Activated naive CD8-positive, alpha-beta T cell (primary cell): ENCODE results near the gene TPST1.
"Not testable (repeated sequence)": the region's sequence is repeated elsewhere in the genome, so short reads cannot be mapped to it uniquely, and the experiment has no call there.

Experiments used
- H3K27ac Mint-ChIP-seq: one replicate; pipeline ENCODE4 v1.8.0; 2021; ENCODE audit warnings: mixed read lengths
- H3K27me3 Mint-ChIP-seq: one replicate; pipeline ENCODE4 v1.8.0; 2021; ENCODE audit warnings: mixed read lengths
- H3K36me3 Mint-ChIP-seq: one replicate; pipeline ENCODE4 v1.8.0; 2021; ENCODE audit warnings: mixed read lengths
- H3K4me1 Mint-ChIP-seq: one replicate; pipeline ENCODE4 v1.8.0; 2021; ENCODE audit warnings: low read depth, mixed read lengths
- H3K4me3 Mint-ChIP-seq: one replicate; pipeline ENCODE4 v1.8.0; 2021; ENCODE audit warnings: mild to moderate bottlenecking, mixed read lengths
- H3K9me3 Mint-ChIP-seq: one replicate; pipeline ENCODE4 v1.8.0; 2021; ENCODE audit warnings: low read depth, mixed read lengths

TPST1 gene

GRCh38 chr7:66377045-66377444 is 171.9 kb downstream of the TPST1 start:
- Mint-ChIP-seq H3K36me3 (peaks cover 28% of the 10 kb centered on the region), H3K27ac (no peak overlapping the region), H3K27me3 (no peaks in the 10 kb centered on the region), H3K4me3 (no peak overlapping the region), H3K9me3 (no peaks in the 10 kb centered on the region), H3K4me1 (no peaks in the 10 kb centered on the region)

DNA sequence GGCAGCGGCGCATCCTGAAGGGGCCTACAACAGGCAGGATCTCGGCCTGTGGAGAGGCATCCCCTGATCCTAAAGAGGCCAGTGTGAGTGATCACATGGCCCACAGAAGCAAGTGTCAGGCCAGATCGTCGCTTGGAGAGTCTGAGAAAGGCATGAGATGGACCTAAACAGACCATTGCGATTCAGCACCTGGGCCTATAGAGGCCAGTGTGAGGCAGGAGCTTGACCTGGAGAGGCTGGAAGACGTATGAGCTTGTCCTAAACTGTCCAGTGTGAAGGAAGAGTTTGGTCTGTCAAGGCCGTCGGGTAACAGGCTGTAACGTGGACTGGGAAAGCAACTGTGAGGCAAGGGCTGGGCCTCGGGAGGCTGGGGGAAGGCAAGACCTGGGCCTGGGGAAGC is 172.6 kb downstream of the TPST1 start:
- Mint-ChIP-seq H3K4me3 (no peak overlapping the region), H3K4me1 (no peaks in the 10 kb centered on the region), H3K9me3 (no peaks in the 10 kb centered on the region), H3K27ac (no peak overlapping the region), H3K36me3 (peaks cover 31% of the 10 kb centered on the region), H3K27me3 (no peaks in the 10 kb centered on the region)

DNA sequence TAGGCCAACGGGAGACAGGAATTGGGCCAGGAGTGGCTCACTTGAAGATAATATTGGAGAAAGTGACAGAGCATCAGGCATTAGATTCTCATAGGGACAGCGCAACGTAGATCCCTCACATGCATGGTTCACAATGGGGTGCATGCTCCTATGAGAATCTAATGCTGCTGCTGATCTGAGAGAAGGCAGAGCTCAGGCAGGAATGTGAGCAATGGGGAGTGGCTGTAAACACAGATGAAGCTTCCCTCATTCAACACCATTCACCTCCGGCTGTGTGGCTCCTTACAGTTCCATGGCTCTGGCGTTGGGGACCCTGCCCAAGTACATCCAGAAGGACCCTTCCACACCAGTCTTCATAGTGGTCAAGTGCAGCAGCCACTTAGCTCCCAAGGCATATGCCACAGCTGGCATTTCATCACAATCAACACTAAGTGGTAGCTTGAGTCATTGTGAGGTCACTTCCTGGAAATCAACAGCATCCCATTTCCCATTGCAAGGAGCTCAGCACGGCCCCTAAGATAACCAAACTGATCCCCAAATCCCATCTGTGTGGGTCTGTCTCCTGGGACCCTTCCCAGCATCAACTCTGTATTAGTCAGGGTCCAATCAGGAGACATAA is 174.5 kb downstream of the TPST1 start:
- no peak overlapping the region for H3K27ac Mint-ChIP-seq

DNA sequence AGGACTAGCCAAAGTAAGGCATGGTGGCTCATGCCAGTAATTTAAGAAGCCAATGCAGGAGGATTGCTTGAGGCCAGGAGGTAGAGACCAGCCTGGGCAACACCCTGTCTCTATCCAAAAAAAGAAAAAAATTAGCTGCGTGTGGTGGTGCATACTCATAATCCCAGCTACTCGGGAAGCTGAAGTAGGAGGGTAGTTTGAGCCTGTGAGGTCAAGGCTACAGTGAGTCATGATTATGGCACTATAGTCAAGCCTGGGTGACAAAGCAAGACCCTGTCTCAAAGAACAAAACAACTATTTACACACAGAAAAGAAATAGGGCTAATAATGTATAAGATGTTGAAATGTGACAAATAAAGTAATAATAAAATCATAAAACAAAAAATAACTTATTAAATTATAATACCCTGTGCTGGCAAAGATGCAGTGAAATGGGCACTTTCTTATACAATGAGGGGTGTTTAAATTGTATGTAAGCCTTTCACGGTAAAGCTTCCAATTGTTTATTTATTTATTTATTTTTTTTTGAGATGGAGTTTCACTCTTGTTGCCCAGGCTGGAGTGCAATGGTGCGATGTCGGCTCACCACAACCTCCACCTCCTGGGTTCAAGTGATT is 175.2 kb downstream of the TPST1 start:
- H3K4me3 Mint-ChIP-seq = no peak overlapping the region
- no peak overlapping the region for H3K27ac Mint-ChIP-seq
- peaks cover 1% of the 10 kb centered on the region for H3K4me1 Mint-ChIP-seq

More for the DNA sequence above, 174.5 kb downstream of the TPST1 start:
- H3K36me3 Mint-ChIP-seq = peaks cover 29% of the 10 kb centered on the region
- no peaks in the 10 kb centered on the region for H3K9me3 Mint-ChIP-seq
- no peaks in the 10 kb centered on the region for H3K4me1 Mint-ChIP-seq
- no peak overlapping the region for H3K4me3 Mint-ChIP-seq
- no peaks in the 10 kb centered on the region for H3K27me3 Mint-ChIP-seq

GRCh38 chr7:66382182-66382923 is 177.2 kb downstream of the TPST1 start:
- peaks cover 26% of the 10 kb centered on the region for H3K36me3 Mint-ChIP-seq
- not testable (repeated sequence) for H3K27me3 Mint-ChIP-seq, H3K4me3 Mint-ChIP-seq, H3K9me3 Mint-ChIP-seq, H3K4me1 Mint-ChIP-seq, H3K27ac Mint-ChIP-seq

More for the DNA sequence above, 175.2 kb downstream of the TPST1 start:
- H3K9me3 Mint-ChIP-seq = no peaks in the 10 kb centered on the region
- no peaks in the 10 kb centered on the region for H3K27me3 Mint-ChIP-seq
- peaks cover 29% of the 10 kb centered on the region for H3K36me3 Mint-ChIP-seq

GRCh38 chr7:66385191-66385905 is 180.2 kb downstream of the TPST1 start:
- H3K36me3 Mint-ChIP-seq, H3K9me3 Mint-ChIP-seq, H3K27me3 Mint-ChIP-seq, H3K4me1 Mint-ChIP-seq, H3K4me3 Mint-ChIP-seq, H3K27ac Mint-ChIP-seq: not testable (repeated sequence)

- not testable (repeated sequence) for H3K4me3 Mint-ChIP-seq, H3K4me1 Mint-ChIP-seq, H3K9me3 Mint-ChIP-seq, H3K27me3 Mint-ChIP-seq, H3K27ac Mint-ChIP-seq
- H3K36me3 Mint-ChIP-seq = peaks cover 15% of the 10 kb centered on the region
Observed at GRCh38 chr7:66395128-66395571, 190.0 kb downstream of the TPST1 start.

DNA sequence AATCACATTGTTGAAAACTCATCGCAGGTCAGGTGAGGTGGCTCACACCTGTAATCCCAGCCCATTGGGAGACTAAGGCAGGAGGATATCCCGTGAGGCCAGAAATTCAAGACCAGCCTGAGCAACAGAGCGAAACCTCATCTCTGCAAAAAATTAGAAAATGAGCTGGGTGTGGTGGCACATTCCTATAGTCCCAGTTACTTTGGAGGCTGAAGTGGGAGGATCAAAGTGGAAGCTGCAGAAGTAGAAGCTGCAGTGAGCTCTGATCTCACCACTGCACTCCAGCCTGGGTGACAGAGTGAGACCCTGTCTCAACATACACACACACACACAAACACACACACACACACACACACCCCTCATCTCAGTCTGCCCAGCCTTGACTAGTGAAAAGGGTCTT is 190.9 kb downstream of the TPST1 start:
- peaks cover 15% of the 10 kb centered on the region for H3K36me3 Mint-ChIP-seq
- H3K27ac Mint-ChIP-seq, H3K9me3 Mint-ChIP-seq, H3K4me1 Mint-ChIP-seq, H3K4me3 Mint-ChIP-seq, H3K27me3 Mint-ChIP-seq: not testable (repeated sequence)

GRCh38 chr7:66398841-66399240 is 193.7 kb downstream of the TPST1 start:
- not testable (repeated sequence) for H3K27ac Mint-ChIP-seq, H3K9me3 Mint-ChIP-seq, H3K27me3 Mint-ChIP-seq, H3K4me3 Mint-ChIP-seq, H3K4me1 Mint-ChIP-seq
- H3K36me3 Mint-ChIP-seq = peaks cover 23% of the 10 kb centered on the region

DNA sequence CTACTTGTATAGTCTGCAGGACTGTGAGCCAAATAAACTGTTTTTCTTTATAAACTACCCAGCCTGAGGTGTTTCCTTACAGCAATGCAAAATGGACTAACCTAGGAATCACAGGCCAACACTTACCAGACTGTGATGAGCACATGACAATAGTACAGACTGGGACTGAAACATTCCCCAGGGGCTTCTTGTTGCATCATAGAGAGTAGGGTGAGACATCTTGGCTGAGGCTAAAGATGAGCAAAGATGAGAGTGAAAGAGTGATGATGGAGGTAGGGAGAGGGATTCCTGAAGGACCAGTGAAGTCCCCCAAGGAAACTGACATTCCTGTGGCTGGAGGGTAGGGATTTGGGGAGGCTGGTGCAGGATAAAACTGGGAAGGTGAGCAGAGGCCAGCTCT is 194.4 kb downstream of the TPST1 start:
- H3K9me3 Mint-ChIP-seq = peaks cover 5% of the 10 kb centered on the region
- H3K27me3 Mint-ChIP-seq = no peaks in the 10 kb centered on the region
- peaks cover 23% of the 10 kb centered on the region for H3K36me3 Mint-ChIP-seq
- no peaks in the 10 kb centered on the region for H3K4me1 Mint-ChIP-seq
- H3K4me3 Mint-ChIP-seq = no peak overlapping the region
- H3K27ac Mint-ChIP-seq = no peak overlapping the region

GRCh38 chr7:66400400-66400799 is 195.3 kb downstream of the TPST1 start:
- Mint-ChIP-seq H3K4me1 (no peaks in the 10 kb centered on the region), H3K36me3 (peaks cover 20% of the 10 kb centered on the region), H3K27ac (no peak overlapping the region), H3K9me3 (peaks cover 5% of the 10 kb centered on the region), H3K4me3 (no peak overlapping the region), H3K27me3 (no peaks in the 10 kb centered on the region)

DNA sequence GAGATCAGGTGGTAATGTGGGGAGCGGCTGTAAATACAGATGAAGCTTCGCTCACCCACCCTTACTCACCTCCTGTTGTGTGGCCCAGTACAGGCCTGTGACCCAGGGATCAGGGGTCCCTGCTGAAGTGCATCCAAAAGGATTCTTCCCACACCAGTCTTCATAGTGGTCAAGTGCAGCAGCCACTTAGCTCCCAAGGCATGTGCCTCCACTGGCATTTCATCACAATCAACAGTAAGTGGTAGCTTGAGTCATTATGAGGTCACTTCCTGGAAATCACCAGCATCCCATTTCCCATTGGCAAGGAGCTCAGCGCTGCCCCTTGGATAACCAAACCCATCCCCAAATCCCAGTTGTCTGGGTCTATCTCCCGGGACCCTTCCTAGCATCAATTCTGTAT is 196.0 kb downstream of the TPST1 start:
- not testable (repeated sequence) for H3K9me3 Mint-ChIP-seq, H3K27ac Mint-ChIP-seq, H3K4me3 Mint-ChIP-seq, H3K4me1 Mint-ChIP-seq, H3K27me3 Mint-ChIP-seq
- H3K36me3 Mint-ChIP-seq = peaks cover 20% of the 10 kb centered on the region

DNA sequence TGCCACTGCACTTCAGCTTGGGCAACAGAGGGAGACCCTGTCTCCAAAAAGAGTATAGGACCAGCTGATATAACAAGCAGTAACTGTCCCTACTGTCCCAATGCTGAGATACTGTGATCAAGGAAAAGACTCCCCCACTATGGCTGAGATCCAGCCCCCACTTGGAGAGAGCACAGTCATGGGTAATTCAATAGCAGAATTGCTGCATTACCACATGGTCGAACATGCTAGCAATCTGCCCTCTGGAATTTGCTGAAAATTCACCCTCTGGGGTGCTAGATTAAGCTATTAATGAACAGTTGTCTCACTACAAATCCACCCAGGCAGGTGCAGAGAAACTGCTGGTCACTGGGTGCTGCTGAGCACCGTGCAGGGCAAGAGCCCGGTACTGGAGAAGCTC is 196.8 kb downstream of the TPST1 start:
- H3K36me3 Mint-ChIP-seq = peaks cover 20% of the 10 kb centered on the region
- H3K4me3 Mint-ChIP-seq, H3K27ac Mint-ChIP-seq, H3K27me3 Mint-ChIP-seq, H3K4me1 Mint-ChIP-seq, H3K9me3 Mint-ChIP-seq: not testable (repeated sequence)

- no peak overlapping the region for H3K27ac Mint-ChIP-seq
- no peaks in the 10 kb centered on the region for H3K4me1 Mint-ChIP-seq
- no peak overlapping the region for H3K4me3 Mint-ChIP-seq
- H3K36me3 Mint-ChIP-seq = peaks cover 18% of the 10 kb centered on the region
- no peaks in the 10 kb centered on the region for H3K27me3 Mint-ChIP-seq
- H3K9me3 Mint-ChIP-seq = peaks cover 5% of the 10 kb centered on the region
Observed at GRCh38 chr7:66403564-66403963, 198.4 kb downstream of the TPST1 start.

GRCh38 chr7:66409493-66409892 is 204.4 kb downstream of the TPST1 start:
- Mint-ChIP-seq H3K4me3 (no peak overlapping the region), H3K36me3 (no peaks in the 10 kb centered on the region), H3K27ac (no peak overlapping the region), H3K4me1 (peaks cover 9% of the 10 kb centered on the region), H3K9me3 (no peaks in the 10 kb centered on the region), H3K27me3 (no peaks in the 10 kb centered on the region)
